SU-DHL-6 (cell line): Measurements from ENCODE around the gene TAF1C.

Experiments
- H2AFZ ChIP-seq: fragments of 200-600 bp; sonication (generic); 2 replicates; pipeline ENCODE4 v1.6.1; 2014; ENCODE audit warnings: low read depth, mild to moderate bottlenecking, moderate library complexity, mixed read lengths, antibody characterized with exemption, low read length; ENCODE audit not compliant: severe bottlenecking
- H3F3A ChIP-seq: fragments of 200-600 bp; shearing (Covaris generic); 2 replicates; pipeline ENCODE4 v1.6.0; 2016; ENCODE audit warnings: antibody characterized with exemption, mild to moderate bottlenecking; ENCODE audit not compliant: insufficient read depth
- H3K27ac ChIP-seq: fragments of 200-600 bp; sonication (generic); 2 replicates; pipeline ENCODE4 v1.5.1; 2016; ENCODE audit warnings: low read depth, mild to moderate bottlenecking, low read length, moderate library complexity, mixed read lengths
- H3K27me3 ChIP-seq: fragments of 200-600 bp; sonication (generic), shearing (Covaris generic); 2 replicates; pipeline ENCODE4 v1.6.0; 2014; ENCODE audit warnings: mild to moderate bottlenecking, low read length
- H3K36me3 ChIP-seq: fragments of 200-600 bp; sonication (generic); 2 replicates; pipeline ENCODE4 v1.6.1; 2014; ENCODE audit warnings: mild to moderate bottlenecking, low read length, mixed read lengths
- H3K4me2 ChIP-seq: fragments of 300-600, 200-600 bp; shearing (Covaris generic), sonication (generic); 2 replicates; pipeline ENCODE4 v1.6.0; 2014; ENCODE audit warnings: low read length, low read depth, mild to moderate bottlenecking; ENCODE audit not compliant: poor library complexity, severe bottlenecking
- H3K4me3 ChIP-seq: fragments of 200-600 bp; sonication (generic); 2 replicates; pipeline ENCODE4 v1.5.1; 2014; ENCODE audit warnings: antibody characterized with exemption, low read length, mild to moderate bottlenecking, mixed read lengths; ENCODE audit not compliant: insufficient read depth, poor library complexity, severe bottlenecking
- H3K79me2 ChIP-seq: fragments of 200-600 bp; sonication (generic); 2 replicates; pipeline ENCODE4 v1.6.1; 2014; ENCODE audit warnings: mild to moderate bottlenecking, low read length, moderate library complexity; ENCODE audit not compliant: insufficient read depth
- H3K9ac ChIP-seq: fragments of 200-600 bp; sonication (generic); 2 replicates; pipeline ENCODE4 v1.7.0; 2014; ENCODE audit warnings: mild to moderate bottlenecking, low read length
- H3K9me2 ChIP-seq: fragments of 200-600 bp; sonication (generic); replicated peaks from 2 replicates; pipeline ENCODE4 v1.6.1; 2014; ENCODE audit warnings: low read length; ENCODE audit not compliant: insufficient read depth
- H3K9me3 ChIP-seq: fragments of 200-600 bp; sonication (generic); 2 replicates; pipeline ENCODE4 v1.6.1; 2014; ENCODE audit warnings: low read length, mixed read lengths; ENCODE audit not compliant: insufficient read depth
- H4K20me1 ChIP-seq: fragments of 200-600 bp; sonication (generic); 2 replicates; pipeline ENCODE4 v1.6.1; 2014; ENCODE audit warnings: low read depth, mild to moderate bottlenecking, antibody characterized with exemption, low read length, moderate library complexity, mixed read lengths
- CTCF ChIP-seq: fragments of 200-600 bp; sonication (generic); IDR thresholded peaks from one replicate; pipeline ENCODE4 v1.5.1; 2017; ENCODE audit warnings: antibody characterized with exemption, mild to moderate bottlenecking, low read length, moderate library complexity; ENCODE audit not compliant: insufficient read depth, poor library complexity, severe bottlenecking
- EZH2phosphoT487 ChIP-seq: fragments of 200-600 bp; sonication (generic), shearing (Covaris generic); conservative IDR thresholded peaks from 2 replicates; pipeline ENCODE4 v1.6.1; 2018; ENCODE audit warnings: mild to moderate bottlenecking, antibody characterized with exemption, low read length, moderate library complexity, mixed read lengths

Gene TAF1C

GRCh38 chr16:84131117-84131516 is 55.7 kb downstream of the TAF1C start:
- H3K4me3 ChIP-seq, result no peak overlapping the region
- H3K27me3 ChIP-seq, result no peaks in the 10 kb centered on the region
- H4K20me1 ChIP-seq, result no peaks in the 10 kb centered on the region; the same call in 1 of the 2 replicates
- TF ChIP-seq CTCF (no peak), EZH2phosphoT487 (no peak)
- H3K79me2 ChIP-seq, result no peaks in the 10 kb centered on the region; the same call in 1 of the 2 replicates
- H3K9ac ChIP-seq, result no peak overlapping the region
- no peak overlapping the region for H3K27ac ChIP-seq
- no peaks in the 10 kb centered on the region for H3K9me3 ChIP-seq
- H3K4me2 ChIP-seq, result no peak overlapping the region
- no peaks in the 10 kb centered on the region for H3F3A ChIP-seq
- H2AFZ ChIP-seq, result no peak overlapping the region
- H3K36me3 ChIP-seq, result no peaks in the 10 kb centered on the region; the same call in 1 of the 2 replicates
- no peaks in the 10 kb centered on the region for H3K9me2 ChIP-seq
